Activated gamma-delta T cell (primary cell): ENCODE measurements around the gene ZNF462.
"Not testable (repeated sequence)": the region's sequence is repeated elsewhere in the genome, so short reads cannot be mapped to it uniquely, and the experiment has no call there.

Source experiments
- DNase-seq: peaks from one replicate; lab custom pipeline; 2025; lab: John Stamatoyannopoulos, UW

ZNF462 gene

GRCh38 chr9:106962122-106962521 lies 99.2 kb downstream of the ZNF462 start:
- DNase-seq, result no peak

- no peak for DNase-seq
These were observed 99.8 kb downstream of the ZNF462 start for GRCh38 chr9:106962615-106963363.

GRCh38 chr9:106963684-106964083 lies 100.7 kb downstream of the ZNF462 start:
- DNase-seq, result no peak

- no peak for DNase-seq
These were observed 101.4 kb downstream of the ZNF462 start for GRCh38 chr9:106964329-106964728.

GRCh38 chr9:106964822-106965525 lies 102.0 kb downstream of the ZNF462 start:
- no peak for DNase-seq

GRCh38 chr9:106966481-106966880 lies 103.5 kb downstream of the ZNF462 start:
- no peak for DNase-seq

- no peak for DNase-seq
These were observed 106.7 kb downstream of the ZNF462 start for GRCh38 chr9:106969696-106970095.

GRCh38 chr9:106970219-106970975 lies 107.4 kb downstream of the ZNF462 start:
- no peak for DNase-seq

- no peak for DNase-seq
These were observed 108.1 kb downstream of the ZNF462 start for GRCh38 chr9:106970976-106971457.

- DNase-seq, result no peak
These were observed 109.1 kb downstream of the ZNF462 start for GRCh38 chr9:106972082-106972481.

GRCh38 chr9:106974341-106974740 lies 111.4 kb downstream of the ZNF462 start:
- no peak for DNase-seq

- no peak for DNase-seq
These were observed 113.8 kb downstream of the ZNF462 start for GRCh38 chr9:106976772-106977171.

- DNase-seq, result no peak
These were observed 117.7 kb downstream of the ZNF462 start for GRCh38 chr9:106980551-106981101.

- DNase-seq, result no peak
These were observed 118.7 kb downstream of the ZNF462 start for GRCh38 chr9:106981396-106982287.

GRCh38 chr9:106982636-106983035 lies 119.7 kb downstream of the ZNF462 start:
- DNase-seq, result no peak

- no peak for DNase-seq
These were observed 120.4 kb downstream of the ZNF462 start for GRCh38 chr9:106983346-106983745.

GRCh38 chr9:106989904-106990303 lies 126.9 kb downstream of the ZNF462 start:
- DNase-seq, result not testable (repeated sequence)

- DNase-seq, result no peak
These were observed 129.2 kb downstream of the ZNF462 start for GRCh38 chr9:106992186-106992585.

GRCh38 chr9:106993603-106994002 lies 130.6 kb downstream of the ZNF462 start:
- DNase-seq, result no peak

GRCh38 chr9:106994463-106994862 lies 131.5 kb downstream of the ZNF462 start:
- no peak for DNase-seq

GRCh38 chr9:107000218-107000617 lies 137.3 kb downstream of the ZNF462 start:
- DNase-seq, result no peak
